ENCODE data around the gene IL17C. TPM values are rescaled to one million over a fixed set of nuclear protein-coding genes. Genes with fewer than 3 reads are reported as not detected.
A peak's percentile ranks its signal among the peaks of the same experiment; 100 is the strongest.

IL17C gene
- total and polyA plus RNA-seq, 2 experiments from 2014 or later, result not detected

DNA sequence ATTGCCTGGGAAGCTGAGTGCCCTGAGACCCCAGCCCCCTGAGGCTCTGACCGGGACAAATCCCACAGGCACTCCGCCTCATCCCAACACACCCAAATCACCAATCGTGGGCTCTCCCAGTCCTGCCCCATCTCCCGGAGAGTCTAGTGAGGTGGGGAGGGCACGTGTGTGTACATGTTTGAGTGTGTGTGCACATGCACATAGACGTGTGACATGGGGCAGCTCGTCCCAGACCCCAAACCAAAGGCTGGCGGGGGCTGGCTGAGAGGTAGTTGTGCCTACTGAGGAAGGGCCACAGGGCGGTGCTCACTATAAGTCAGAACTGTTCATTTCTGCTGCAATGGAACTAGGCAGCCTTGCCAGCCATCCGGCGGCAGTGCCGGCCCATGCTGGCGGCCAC is 39.3 kb downstream of the IL17C start:
- H3K36me3 ChIP-seq, result no peaks in the 10 kb centered on the region
- no peaks in the 10 kb centered on the region for H3K9me3 ChIP-seq (ENCODE audit: low read depth)
- DNase-seq (ENCODE audit: low read depth in 1 of 2, low spot score in 1 of 2), result no peak
- peaks cover 14% of the 10 kb centered on the region for H3K4me1 ChIP-seq (ENCODE audit: low read depth)
- TF ChIP-seq, protein P1, sequence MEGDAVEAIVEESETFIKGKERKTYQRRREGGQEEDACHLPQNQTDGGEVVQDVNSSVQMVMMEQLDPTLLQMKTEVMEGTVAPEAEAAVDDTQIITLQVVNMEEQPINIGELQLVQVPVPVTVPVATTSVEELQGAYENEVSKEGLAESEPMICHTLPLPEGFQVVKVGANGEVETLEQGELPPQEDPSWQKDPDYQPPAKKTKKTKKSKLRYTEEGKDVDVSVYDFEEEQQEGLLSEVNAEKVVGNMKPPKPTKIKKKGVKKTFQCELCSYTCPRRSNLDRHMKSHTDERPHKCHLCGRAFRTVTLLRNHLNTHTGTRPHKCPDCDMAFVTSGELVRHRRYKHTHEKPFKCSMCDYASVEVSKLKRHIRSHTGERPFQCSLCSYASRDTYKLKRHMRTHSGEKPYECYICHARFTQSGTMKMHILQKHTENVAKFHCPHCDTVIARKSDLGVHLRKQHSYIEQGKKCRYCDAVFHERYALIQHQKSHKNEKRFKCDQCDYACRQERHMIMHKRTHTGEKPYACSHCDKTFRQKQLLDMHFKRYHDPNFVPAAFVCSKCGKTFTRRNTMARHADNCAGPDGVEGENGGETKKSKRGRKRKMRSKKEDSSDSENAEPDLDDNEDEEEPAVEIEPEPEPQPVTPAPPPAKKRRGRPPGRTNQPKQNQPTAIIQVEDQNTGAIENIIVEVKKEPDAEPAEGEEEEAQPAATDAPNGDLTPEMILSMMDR (IDR thresholded peaks at IDR 0.05; ENCODE audit: low read depth, low read length), result no peak
- H3K27ac ChIP-seq, result no peak overlapping the region
- no peaks in the 10 kb centered on the region for H3K27me3 ChIP-seq
- H3K4me3 ChIP-seq, result no peak overlapping the region

DNA sequence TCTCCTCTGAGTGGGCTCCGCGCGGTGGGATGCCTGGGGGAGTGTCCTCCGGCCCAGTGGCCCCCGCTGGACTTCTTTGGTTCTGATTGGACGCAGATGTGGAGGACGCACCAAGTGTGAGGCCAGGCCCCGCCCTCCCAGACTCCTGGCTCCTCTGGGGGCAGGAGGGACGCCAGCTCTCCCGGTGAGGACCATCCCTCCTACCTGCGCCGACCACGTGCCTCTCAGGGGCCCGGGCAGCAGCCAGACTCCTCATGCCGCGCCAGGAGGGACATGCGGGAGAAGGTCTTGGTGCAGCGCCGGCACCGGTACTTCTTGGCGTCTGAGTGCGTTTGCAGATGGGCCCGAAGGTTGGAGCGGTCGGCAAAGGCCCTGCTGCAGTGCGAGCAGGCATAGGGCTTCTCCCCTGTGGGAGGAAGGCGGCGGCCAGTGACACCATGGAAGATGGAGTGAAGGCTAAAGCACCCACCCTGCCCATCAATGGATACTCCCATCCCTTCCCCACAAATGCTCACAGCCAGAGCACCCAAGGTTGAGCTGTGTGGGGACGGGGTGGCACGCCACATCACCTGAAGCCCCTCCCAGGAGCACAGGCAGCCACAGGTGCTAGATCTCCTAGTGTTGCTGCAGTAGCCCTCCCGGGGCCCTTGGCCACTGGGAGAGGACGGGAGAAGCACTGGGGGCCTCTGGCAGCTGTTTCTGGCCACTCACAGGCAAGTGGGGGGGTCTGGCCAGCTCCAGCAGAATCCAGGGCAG is 40.0 kb downstream of the IL17C start:
- TF ChIP-seq, protein P1 (IDR thresholded peaks at IDR 0.05; ENCODE audit: low read depth, low read length), result no peak
- H3K4me3 ChIP-seq, result no peak overlapping the region
- no peak overlapping the region for H3K27ac ChIP-seq
- H3K4me1 ChIP-seq (ENCODE audit: low read depth), result peaks cover 11% of the 10 kb centered on the region
- no peaks in the 10 kb centered on the region for H3K36me3 ChIP-seq
- no peak for DNase-seq (ENCODE audit: low read depth in 1 of 2, low spot score in 1 of 2)
- H3K27me3 ChIP-seq, result no peaks in the 10 kb centered on the region
- H3K9me3 ChIP-seq (ENCODE audit: low read depth), result no peaks in the 10 kb centered on the region

- no peaks in the 10 kb centered on the region for H3K36me3 ChIP-seq
- H3K9me3 ChIP-seq (ENCODE audit: low read depth), result no peaks in the 10 kb centered on the region
- no peaks in the 10 kb centered on the region for H3K4me1 ChIP-seq (ENCODE audit: low read depth)
- no peak overlapping the region for H3K27ac ChIP-seq
- no peak for DNase-seq (ENCODE audit: low read depth in 1 of 2, low spot score in 1 of 2)
- TF ChIP-seq, protein P1 (IDR thresholded peaks at IDR 0.05; ENCODE audit: low read depth, low read length), result no peak
- peaks cover 7% of the 10 kb centered on the region for H3K27me3 ChIP-seq
- H3K4me3 ChIP-seq, result no peak overlapping the region
Observed at GRCh38 chr16:88680554-88681083, 42.2 kb downstream of the IL17C start.

DNA sequence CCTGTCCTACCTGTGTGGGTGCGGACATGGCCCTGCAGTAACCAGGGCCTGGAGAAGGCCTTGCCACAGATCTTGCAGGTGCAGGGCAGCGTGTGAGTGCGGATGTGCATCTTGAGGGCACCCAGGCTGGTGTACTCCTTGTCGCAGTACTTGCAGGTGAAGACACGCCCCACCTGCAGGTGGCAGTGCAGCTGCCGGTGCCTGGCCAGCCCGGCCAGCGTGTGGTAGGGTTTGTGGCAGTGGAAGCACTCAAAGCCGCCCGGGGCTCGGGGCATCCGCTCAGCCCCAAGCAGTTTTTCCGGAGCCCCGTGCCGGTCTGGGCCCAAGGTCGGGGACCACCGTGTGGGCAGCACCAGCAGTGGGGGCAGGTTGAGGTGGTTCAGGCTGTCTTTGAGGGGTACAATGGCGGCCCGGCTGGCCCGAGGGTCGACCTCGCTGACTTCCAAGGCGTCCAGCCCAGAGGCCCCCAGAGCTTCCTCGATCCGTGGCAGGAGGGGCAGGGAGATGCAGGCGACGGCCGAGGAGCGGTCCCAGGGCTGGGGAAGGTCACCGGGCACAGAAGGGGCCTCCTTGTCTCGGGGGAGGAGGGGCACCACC is 42.8 kb downstream of the IL17C start:
- TF ChIP-seq, protein P1 (IDR thresholded peaks at IDR 0.05; ENCODE audit: low read depth, low read length), result peak; percentile 19
- Histone ChIP-seq H3K4me3 (no peak overlapping the region), H3K9me3 (ENCODE audit: low read depth) (no peaks in the 10 kb centered on the region), H3K4me1 (ENCODE audit: low read depth) (no peaks in the 10 kb centered on the region), H3K36me3 (no peaks in the 10 kb centered on the region), H3K27me3 (peaks cover 10% of the 10 kb centered on the region), H3K27ac (no peak overlapping the region)
- no peak for DNase-seq (ENCODE audit: low read depth in 1 of 2, low spot score in 1 of 2)

- peak in 1 of 2 donors; percentile 16 for DNase-seq (ENCODE audit: low read depth in 1 of 2, low spot score in 1 of 2)
- Histone ChIP-seq H3K36me3 (no peaks in the 10 kb centered on the region), H3K4me1 (ENCODE audit: low read depth) (no peaks in the 10 kb centered on the region), H3K9me3 (ENCODE audit: low read depth) (no peaks in the 10 kb centered on the region), H3K27me3 (peaks cover 10% of the 10 kb centered on the region), H3K4me3 (no peak overlapping the region), H3K27ac (no peak overlapping the region)
- TF ChIP-seq, protein P1 (IDR thresholded peaks at IDR 0.05; ENCODE audit: low read depth, low read length), result no peak
Observed at GRCh38 chr16:88681709-88682451, 43.5 kb downstream of the IL17C start.

Measured in cardiac muscle cell (in vitro differentiated cells and primary cell).